Measurements from ENCODE around the gene ADCY10. TPM values are rescaled to one million over a fixed set of nuclear protein-coding genes. Genes with fewer than 3 reads are reported as not detected.
"Not testable (repeated sequence)": the region's sequence is repeated elsewhere in the genome, so short reads cannot be mapped to it uniquely, and the experiment has no call there.

Gene ADCY10
- total RNA-seq, 1 donor from 2014 or later: 1.9 TPM

DNA sequence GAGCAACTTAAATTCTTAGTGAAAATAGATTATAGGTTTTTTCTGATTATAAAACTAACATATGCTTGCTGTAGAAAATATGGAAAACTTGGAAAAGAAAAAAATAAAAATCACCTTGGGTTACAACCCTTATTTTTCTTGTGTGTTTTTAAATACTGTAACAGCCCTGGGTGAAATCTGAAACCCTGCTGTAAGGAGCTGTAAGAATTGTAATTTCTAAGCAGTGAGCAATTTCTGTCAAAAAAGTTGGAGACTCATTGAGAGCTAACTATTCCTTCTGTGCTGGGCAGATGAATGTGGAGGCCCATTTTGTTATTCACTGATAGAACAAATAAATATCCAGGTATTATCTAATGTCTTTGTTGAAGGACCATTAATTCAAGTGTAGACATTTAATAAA is 42.6 kb downstream of the ADCY10 start:
- Histone ChIP-seq H3K27me3 (no peaks in the 10 kb centered on the region), H3K36me3 (no peaks in the 10 kb centered on the region), H3K27ac (no peak overlapping the region), H3K4me1 (no peaks in the 10 kb centered on the region), H3K9me3 (no peaks in the 10 kb centered on the region), H3K4me3 (no peak overlapping the region)
- DNase-seq (ENCODE audit: low spot score in 2 of 2): no peak
- TF ChIP-seq, protein P1, sequence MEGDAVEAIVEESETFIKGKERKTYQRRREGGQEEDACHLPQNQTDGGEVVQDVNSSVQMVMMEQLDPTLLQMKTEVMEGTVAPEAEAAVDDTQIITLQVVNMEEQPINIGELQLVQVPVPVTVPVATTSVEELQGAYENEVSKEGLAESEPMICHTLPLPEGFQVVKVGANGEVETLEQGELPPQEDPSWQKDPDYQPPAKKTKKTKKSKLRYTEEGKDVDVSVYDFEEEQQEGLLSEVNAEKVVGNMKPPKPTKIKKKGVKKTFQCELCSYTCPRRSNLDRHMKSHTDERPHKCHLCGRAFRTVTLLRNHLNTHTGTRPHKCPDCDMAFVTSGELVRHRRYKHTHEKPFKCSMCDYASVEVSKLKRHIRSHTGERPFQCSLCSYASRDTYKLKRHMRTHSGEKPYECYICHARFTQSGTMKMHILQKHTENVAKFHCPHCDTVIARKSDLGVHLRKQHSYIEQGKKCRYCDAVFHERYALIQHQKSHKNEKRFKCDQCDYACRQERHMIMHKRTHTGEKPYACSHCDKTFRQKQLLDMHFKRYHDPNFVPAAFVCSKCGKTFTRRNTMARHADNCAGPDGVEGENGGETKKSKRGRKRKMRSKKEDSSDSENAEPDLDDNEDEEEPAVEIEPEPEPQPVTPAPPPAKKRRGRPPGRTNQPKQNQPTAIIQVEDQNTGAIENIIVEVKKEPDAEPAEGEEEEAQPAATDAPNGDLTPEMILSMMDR (IDR thresholded peaks at IDR 0.05): no peak
- intact Hi-C loops (cut with DNase I): no loop called here

DNA sequence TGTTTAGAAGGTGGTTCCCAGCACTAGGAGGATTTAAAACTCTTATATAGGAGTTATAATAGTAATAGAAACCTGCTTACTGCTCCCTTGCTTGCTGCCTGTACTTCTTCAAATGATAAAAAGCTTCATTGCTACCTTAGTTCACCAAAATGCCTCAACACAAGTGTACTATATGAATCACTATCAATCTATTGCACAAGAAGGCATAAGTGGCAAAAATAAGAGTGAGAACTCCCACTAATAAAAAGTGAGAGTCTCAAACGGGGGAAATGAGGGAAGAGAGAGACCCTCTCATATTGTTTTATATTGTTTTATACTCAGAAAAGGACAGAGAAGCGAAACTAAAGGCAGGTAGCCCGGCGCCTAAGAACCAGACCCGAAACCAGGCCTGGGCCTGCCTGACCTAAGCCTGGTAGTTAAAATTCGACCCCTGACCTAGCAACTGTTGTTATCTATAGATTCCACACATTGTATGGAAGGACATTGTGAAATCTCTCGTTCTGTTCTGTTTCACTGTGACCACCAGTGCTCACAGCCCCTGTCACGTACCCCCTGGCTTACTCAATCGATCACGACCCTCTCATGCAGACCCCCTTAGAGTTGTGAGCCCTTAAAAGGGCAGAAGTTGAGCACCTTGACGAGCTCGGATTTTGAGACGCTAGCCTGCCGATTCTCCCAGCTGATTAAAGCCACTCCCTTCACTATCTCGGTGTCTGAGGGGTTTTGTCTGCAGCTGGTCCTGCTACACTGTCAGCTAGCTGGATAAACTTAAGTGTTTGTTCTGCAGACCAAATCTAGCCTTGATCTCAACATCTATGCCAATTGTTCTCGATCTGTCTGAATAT is 44.6 kb downstream of the ADCY10 start:
- H3K9me3 ChIP-seq; H3K27me3 ChIP-seq; DNase-seq (ENCODE audit: low spot score in 2 of 2); H3K36me3 ChIP-seq; H3K27ac ChIP-seq; intact Hi-C loops (cut with DNase I); H3K4me3 ChIP-seq; H3K4me1 ChIP-seq: not testable (repeated sequence)

DNA sequence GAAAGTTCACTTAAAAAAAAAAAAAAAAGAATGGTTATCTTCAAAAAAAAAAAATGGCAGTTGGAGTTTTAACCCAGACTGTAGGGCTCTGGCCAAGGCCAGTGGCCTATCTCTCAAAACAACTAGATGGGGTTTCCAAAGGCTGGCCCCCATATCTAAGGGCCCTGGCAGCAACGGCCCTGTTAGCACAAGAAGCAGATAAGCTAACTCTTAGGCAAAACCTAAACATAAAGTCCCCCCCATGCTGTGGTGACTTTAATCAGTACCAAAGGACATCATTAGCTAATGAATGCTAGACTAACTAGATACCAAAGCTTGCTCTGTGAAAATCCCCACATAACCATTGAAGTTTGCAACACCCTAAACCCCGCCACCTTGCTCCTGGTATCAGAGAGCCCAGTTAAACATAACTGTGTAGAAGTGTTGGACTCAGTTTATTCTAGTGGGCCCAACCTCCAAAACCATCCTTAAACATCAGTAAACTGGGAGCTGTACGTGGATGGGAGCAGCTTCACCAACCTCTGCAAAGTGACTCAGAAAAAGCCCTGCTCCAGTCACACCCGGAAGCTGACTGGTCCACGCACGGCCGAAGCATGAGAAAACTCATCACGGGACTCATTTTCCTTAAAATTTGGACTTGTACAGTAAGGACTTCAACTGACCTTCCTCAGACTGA is 47.1 kb downstream of the ADCY10 start:
- intact Hi-C loops (cut with DNase I); DNase-seq (ENCODE audit: low spot score in 2 of 2); H3K4me1 ChIP-seq; H3K9me3 ChIP-seq; H3K27ac ChIP-seq; H3K36me3 ChIP-seq; H3K4me3 ChIP-seq; H3K27me3 ChIP-seq: not testable (repeated sequence)

DNA sequence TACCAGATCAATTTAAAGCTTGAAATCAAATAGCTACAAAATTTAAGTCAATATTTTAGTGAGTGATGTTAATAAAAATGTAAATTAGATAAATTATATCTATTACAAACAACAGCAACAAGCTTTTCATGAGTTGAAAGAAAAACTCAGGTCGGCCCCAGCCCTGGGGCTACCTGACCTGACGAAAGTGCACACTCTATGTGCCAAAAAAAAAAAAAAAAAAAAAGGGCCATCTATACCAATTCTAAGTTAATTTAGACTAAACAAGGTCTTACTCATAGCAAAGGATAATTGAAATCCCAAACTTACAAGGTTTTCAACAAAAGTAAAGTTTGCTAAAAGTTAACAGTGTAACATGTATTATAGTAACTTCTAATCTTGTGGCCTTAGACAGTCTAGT is 47.6 kb downstream of the ADCY10 start:
- DNase-seq (ENCODE audit: low spot score in 2 of 2); H3K4me1 ChIP-seq; H3K27me3 ChIP-seq; intact Hi-C loops (cut with DNase I); H3K9me3 ChIP-seq; H3K4me3 ChIP-seq; H3K27ac ChIP-seq; H3K36me3 ChIP-seq: not testable (repeated sequence)

DNA sequence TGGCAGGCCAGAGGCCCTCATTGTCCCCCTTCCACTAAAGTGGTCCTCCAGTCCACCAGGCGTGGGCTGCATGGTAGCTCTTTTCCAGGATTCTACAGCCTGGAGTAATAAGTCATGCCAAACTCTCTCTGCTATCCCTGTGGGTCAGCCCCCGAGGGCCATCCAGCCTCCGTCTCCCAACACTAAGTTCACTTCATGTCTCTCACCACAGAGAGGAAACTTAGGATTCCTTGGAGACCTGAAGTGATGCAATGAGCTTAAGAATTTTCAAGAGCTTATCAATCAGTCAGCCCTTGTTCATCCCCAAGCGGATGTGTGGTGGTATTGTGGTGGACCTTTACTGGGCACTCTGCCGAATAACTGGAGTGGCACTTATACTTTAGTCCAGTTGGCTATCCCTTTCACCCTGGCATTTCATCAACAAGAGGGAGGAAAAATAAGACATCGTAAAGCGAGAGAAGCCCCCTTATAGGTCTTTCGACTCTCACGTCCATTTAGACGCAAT is 48.1 kb downstream of the ADCY10 start:
- H3K9me3 ChIP-seq; H3K27ac ChIP-seq; H3K36me3 ChIP-seq; H3K4me1 ChIP-seq; H3K4me3 ChIP-seq; DNase-seq (ENCODE audit: low spot score in 2 of 2); H3K27me3 ChIP-seq; intact Hi-C loops (cut with DNase I): not testable (repeated sequence)

DNA sequence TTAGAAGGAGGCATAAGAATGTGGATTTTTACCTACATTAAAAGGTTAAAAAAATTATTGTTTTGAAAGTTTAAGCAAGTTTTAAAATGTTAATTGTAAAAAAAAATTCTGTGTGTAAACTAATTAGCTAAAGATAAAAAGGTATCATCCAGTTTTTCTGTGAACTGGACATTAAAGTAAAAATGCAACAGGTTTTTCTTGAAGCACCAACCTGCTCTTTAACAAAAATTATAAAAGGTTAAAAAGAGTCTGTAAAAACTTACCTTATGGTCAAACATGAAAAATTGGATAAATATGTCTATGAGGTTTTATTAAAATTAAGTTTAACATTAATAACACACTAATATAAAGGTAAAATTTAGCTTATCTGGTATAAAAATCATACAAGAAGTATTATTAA is 48.7 kb downstream of the ADCY10 start:
- intact Hi-C loops (cut with DNase I): not testable (repeated sequence)

DNA sequence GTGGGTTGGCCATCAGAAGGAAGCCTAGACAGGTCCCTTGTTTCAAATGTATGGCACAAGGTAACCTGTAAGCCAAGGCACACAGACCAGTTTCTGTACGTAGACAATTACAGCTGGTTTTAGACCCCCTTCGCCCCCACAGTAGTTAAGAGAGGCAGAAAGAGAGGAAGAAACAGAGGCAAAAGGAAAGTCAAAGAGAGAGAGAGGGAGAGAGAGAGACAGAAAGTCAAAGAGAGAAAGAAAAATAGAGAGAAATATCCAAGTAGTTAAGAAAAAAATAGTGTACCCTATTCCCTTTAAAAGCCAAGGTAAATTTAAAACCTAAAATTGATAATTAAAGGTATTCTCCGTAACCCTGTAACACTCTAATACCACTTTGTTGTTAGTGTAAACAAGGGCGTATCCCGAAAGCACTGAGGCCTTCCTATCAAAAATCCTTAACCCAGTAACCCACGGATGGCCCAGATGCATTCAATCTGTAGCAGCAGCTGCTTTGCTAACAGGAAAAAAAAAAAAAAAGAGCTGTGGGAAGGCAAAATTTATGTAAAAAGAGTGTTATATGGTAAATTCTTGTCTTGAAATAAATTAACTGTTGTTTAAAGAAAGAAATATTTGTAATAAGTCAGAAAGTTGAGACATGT is 49.4 kb downstream of the ADCY10 start:
- Histone ChIP-seq H3K27ac (no peak overlapping the region), H3K36me3 (no peaks in the 10 kb centered on the region), H3K4me3 (no peak overlapping the region), H3K27me3 (no peaks in the 10 kb centered on the region), H3K4me1 (no peaks in the 10 kb centered on the region), H3K9me3 (no peaks in the 10 kb centered on the region)
- intact Hi-C loops (cut with DNase I): no loop called here
- DNase-seq (ENCODE audit: low spot score in 2 of 2): no peak
- TF ChIP-seq, protein P1 (IDR thresholded peaks at IDR 0.05): no peak

More for the DNA sequence above, 48.7 kb downstream of the ADCY10 start:
- H3K27me3 ChIP-seq; H3K27ac ChIP-seq; H3K4me1 ChIP-seq; DNase-seq (ENCODE audit: low spot score in 2 of 2); H3K4me3 ChIP-seq; H3K36me3 ChIP-seq; H3K9me3 ChIP-seq: not testable (repeated sequence)

DNA sequence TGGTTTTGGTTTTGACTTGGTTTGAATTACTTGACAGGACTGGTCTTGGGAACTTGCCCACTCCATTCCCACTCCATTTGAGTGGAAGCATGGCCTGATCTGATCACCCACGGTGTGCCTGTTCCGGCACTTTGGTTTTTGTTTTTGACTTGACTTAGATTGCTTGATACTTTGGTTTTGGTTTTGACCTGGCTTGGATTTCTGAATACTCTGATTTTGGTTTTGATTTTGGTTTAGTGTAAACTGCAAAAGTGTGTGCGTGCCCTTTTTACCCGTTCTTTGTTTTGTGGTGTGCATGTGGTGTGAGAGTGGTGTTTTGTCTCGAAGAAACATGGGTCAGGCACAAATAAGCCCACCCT is 50.0 kb downstream of the ADCY10 start:
- no peaks in the 10 kb centered on the region for H3K9me3 ChIP-seq
- no peaks in the 10 kb centered on the region for H3K27me3 ChIP-seq
- no peaks in the 10 kb centered on the region for H3K36me3 ChIP-seq
- DNase-seq (ENCODE audit: low spot score in 2 of 2): no peak
- H3K27ac ChIP-seq: no peak overlapping the region
- H3K4me3 ChIP-seq: no peak overlapping the region
- no peaks in the 10 kb centered on the region for H3K4me1 ChIP-seq
- intact Hi-C loops (cut with DNase I): no loop called here
- TF ChIP-seq, protein P1 (IDR thresholded peaks at IDR 0.05): no peak

DNA sequence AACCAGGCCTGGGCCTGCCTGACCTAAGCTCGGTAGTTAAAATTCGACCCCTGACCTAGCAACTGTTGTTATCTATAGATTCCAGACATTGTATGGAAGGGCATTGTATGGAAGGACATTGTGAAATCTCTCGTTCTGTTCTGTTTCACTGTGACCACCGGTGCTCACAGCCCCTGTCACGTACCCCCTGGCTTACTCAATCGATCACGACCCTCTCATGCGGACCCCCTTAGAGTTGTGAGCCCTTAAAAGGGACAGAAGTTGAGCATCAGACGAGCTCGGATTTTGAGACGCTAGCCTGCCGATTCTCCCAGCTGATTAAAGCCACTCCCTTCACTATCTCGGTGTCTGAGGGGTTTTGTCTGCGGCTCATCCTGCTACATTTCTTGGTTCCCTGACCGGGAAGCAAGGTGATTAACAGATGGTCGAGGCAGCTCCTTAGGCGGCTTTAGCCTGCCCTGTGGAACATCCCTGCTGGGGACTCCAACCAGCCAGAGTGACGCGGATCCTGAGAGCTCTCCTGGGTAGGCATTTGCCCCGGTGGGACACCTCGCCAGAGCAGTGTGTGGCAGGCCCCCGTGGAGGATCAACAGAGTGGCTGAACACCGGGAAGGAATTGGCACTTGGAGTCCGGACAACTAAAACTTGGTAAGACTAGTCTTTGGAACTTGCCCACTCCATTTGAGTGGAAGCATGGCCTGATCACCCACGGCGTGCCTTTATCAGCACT is 50.6 kb downstream of the ADCY10 start:
- intact Hi-C loops (cut with DNase I); DNase-seq (ENCODE audit: low spot score in 2 of 2); H3K27me3 ChIP-seq; H3K36me3 ChIP-seq; H3K4me3 ChIP-seq; H3K27ac ChIP-seq; H3K9me3 ChIP-seq; H3K4me1 ChIP-seq: not testable (repeated sequence)

Data from ascending aorta (tissue), 2 donors.